Superior temporal gyrus (tissue), 1 donor: ENCODE measurements around the gene KRT34.
"Not testable (repeated sequence)": the region's sequence is repeated elsewhere in the genome, so short reads cannot be mapped to it uniquely, and the experiment has no call there.

Experiments
- DNase-seq: peaks from one replicate; pipeline ENCODE4 v3.0.0-alpha.2; 2016; ENCODE audit errors: extremely low spot score

KRT34 gene

GRCh38 chr17:41366070-41366469 is 16.0 kb downstream of the KRT34 start:
- DNase-seq = no peak

GRCh38 chr17:41363881-41364280 is 18.2 kb downstream of the KRT34 start:
- DNase-seq = no peak

- no peak for DNase-seq
These were observed 21.7 kb downstream of the KRT34 start for GRCh38 chr17:41360296-41360995.

- no peak for DNase-seq
These were observed 27.6 kb downstream of the KRT34 start for GRCh38 chr17:41354536-41354935.

- DNase-seq = no peak
These were observed 29.3 kb downstream of the KRT34 start for GRCh38 chr17:41352597-41353366.

GRCh38 chr17:41351177-41351576 is 30.9 kb downstream of the KRT34 start:
- DNase-seq = no peak

- DNase-seq = not testable (repeated sequence)
These were observed 31.7 kb downstream of the KRT34 start, which contains the start of gene KRT33A for GRCh38 chr17:41350381-41350878. Gene KRT33A, minus strand, starts transcription at chr17:41350828. Its CDS starts 61 bp downstream, at chr17:41350767.

- peak; percentile 11 for DNase-seq
These were observed 34.0 kb downstream of the KRT34 start for GRCh38 chr17:41347869-41348760.

GRCh38 chr17:41346421-41346820 is 35.7 kb downstream of the KRT34 start:
- DNase-seq = not testable (repeated sequence)

- DNase-seq = no peak
These were observed 36.1 kb downstream of the KRT34 start for GRCh38 chr17:41345992-41346391.

- DNase-seq = no peak
These were observed 39.1 kb downstream of the KRT34 start for GRCh38 chr17:41343029-41343428.

GRCh38 chr17:41340934-41341861 is 40.9 kb downstream of the KRT34 start:
- no peak for DNase-seq

- DNase-seq = no peak
These were observed 41.6 kb downstream of the KRT34 start for GRCh38 chr17:41340494-41340893.

GRCh38 chr17:41339571-41340172 is 42.4 kb downstream of the KRT34 start:
- no peak for DNase-seq

GRCh38 chr17:41338961-41339485 is 43.1 kb downstream of the KRT34 start:
- no peak for DNase-seq

- DNase-seq = no peak
These were observed 46.4 kb downstream of the KRT34 start for GRCh38 chr17:41335747-41336146.

- no peak for DNase-seq
These were observed 47.5 kb downstream of the KRT34 start for GRCh38 chr17:41334385-41335305.

- DNase-seq = no peak
These were observed 48.3 kb downstream of the KRT34 start for GRCh38 chr17:41333836-41334235.

- no peak for DNase-seq
These were observed 49.0 kb downstream of the KRT34 start for GRCh38 chr17:41333098-41333497.
